H54 (cell line): ENCODE data around the gene CYP4B1.
"Not testable (repeated sequence)": the region's sequence is repeated elsewhere in the genome, so short reads cannot be mapped to it uniquely, and the experiment has no call there.

Experiments
- DNase-seq: peaks from one replicate; pipeline ENCODE4 v3.0.0; 2011; ENCODE audit warnings: low spot score, mixed read lengths; ENCODE audit not compliant: insufficient read length
- FAIRE-seq: peaks from 3 replicates; lab custom pipeline; 2011; peaks lifted over from hg19 to GRCh38; lab: Jason Lieb, UNC
- POLR2A ChIP-seq: IDR thresholded peaks from 2 replicates; pipeline ENCODE4 v1.6.1; 2011; ENCODE audit warnings: low read depth, mild to moderate bottlenecking, low read length

The CYP4B1 gene

GRCh38 chr1:46798810-46799209 is at the start of gene CYP4B1:
TSS of gene CYP4B1 (plus strand) at chr1:46799046. CDS start at chr1:46799082, 36 bp downstream.
- DNase-seq = no peak
- no peak for TF ChIP-seq POLR2A
- FAIRE-seq = no peak

GRCh38 chr1:46749404-46749803 is 49.4 kb upstream of the CYP4B1 start:
- TF ChIP-seq POLR2A = no peak
- FAIRE-seq (no peak), DNase-seq (no peak)

- DNase-seq (no peak), FAIRE-seq (no peak)
- no peak for TF ChIP-seq POLR2A
Measured at GRCh38 chr1:46749921-46750404, 48.9 kb upstream of the CYP4B1 start.

- no peak for TF ChIP-seq POLR2A
- no peak for DNase-seq
- FAIRE-seq = no peak
Measured at GRCh38 chr1:46753985-46754384, 44.9 kb upstream of the CYP4B1 start.

GRCh38 chr1:46754707-46755106 is 44.1 kb upstream of the CYP4B1 start:
- DNase-seq, FAIRE-seq: not testable (repeated sequence)

GRCh38 chr1:46755121-46755520 is 43.7 kb upstream of the CYP4B1 start:
- no peak for TF ChIP-seq POLR2A
- DNase-seq (no peak), FAIRE-seq (no peak)

- TF ChIP-seq POLR2A = no peak
- FAIRE-seq = no peak
- DNase-seq = no peak
Measured at GRCh38 chr1:46757247-46757955, 41.4 kb upstream of the CYP4B1 start.

- FAIRE-seq = no peak
- TF ChIP-seq POLR2A = no peak
- DNase-seq = no peak
Measured at GRCh38 chr1:46757956-46758528, 40.8 kb upstream of the CYP4B1 start.

GRCh38 chr1:46760558-46761166 is 38.2 kb upstream of the CYP4B1 start:
- no peak for TF ChIP-seq POLR2A
- FAIRE-seq (no peak), DNase-seq (no peak)

GRCh38 chr1:46761740-46762139 is 37.1 kb upstream of the CYP4B1 start:
- FAIRE-seq (no peak), DNase-seq (no peak)
- TF ChIP-seq POLR2A = no peak

GRCh38 chr1:46764402-46764801 is 34.4 kb upstream of the CYP4B1 start:
- no peak for TF ChIP-seq POLR2A
- DNase-seq = no peak
- FAIRE-seq = no peak

GRCh38 chr1:46767649-46768282 is 31.1 kb upstream of the CYP4B1 start:
- no peak for FAIRE-seq
- no peak for TF ChIP-seq POLR2A

GRCh38 chr1:46768445-46768844 is 30.4 kb upstream of the CYP4B1 start:
- DNase-seq = no peak
- TF ChIP-seq POLR2A = no peak
- FAIRE-seq = no peak

More at GRCh38 chr1:46767649-46768282, 31.1 kb upstream of the CYP4B1 start:
- no peak for DNase-seq
